ENCODE results near the gene TMEM50A. TPM values are rescaled to one million over a fixed set of nuclear protein-coding genes. Genes with fewer than 3 reads are reported as not detected.

TMEM50A gene
- total and polyA plus RNA-seq, 9 of the 15 experiments (the other 6 are each of a cell fraction or from before 2014, with no cell fraction given) = 43.7 to 195 (median 137) TPM

DNA sequence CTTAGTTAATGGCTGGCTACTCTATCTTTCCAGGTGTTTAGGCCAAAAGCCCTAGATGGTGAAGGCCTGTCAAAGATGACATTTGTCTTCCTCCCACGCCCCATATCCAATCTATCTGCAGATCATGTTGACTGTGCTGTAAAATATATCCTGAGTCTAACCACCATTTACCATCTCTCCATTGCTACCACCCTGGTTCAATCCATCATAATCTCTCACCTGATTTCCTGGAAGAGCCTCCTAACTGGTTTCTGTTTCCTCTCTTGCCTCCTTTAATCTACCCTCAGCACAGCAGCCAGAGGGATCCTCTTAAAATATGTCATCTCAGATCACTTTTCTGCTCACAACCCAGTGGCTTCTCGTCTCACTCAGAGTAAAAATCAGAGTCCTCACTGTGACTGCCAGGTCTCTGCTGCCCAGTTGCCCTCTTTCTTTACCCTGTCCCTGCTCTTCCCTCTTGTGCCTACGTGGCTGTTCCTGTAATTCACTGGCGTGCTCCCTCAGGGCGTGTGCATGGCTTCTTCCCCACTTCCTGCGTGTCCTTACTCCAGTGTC is 17.8 kb downstream of the TMEM50A start (continued):
- TF ChIP-seq ZBTB43 (CRISPR knock-in tag; IDR thresholded peaks at IDR 0.05) = no peak
- TF ChIP-seq GTF2F1 (IDR thresholded peaks at IDR 0.05; ENCODE audit: low read depth, low read length) = no peak
- TF ChIP-seq TBP (optimal IDR thresholded peaks at IDR 0.05; ENCODE audit: low read depth, low read length) = no peak
- TF ChIP-seq, protein P1, sequence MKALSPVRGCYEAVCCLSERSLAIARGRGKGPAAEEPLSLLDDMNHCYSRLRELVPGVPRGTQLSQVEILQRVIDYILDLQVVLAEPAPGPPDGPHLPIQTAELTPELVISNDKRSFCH (CRISPR knock-in tag; IDR thresholded peaks at IDR 0.05) = no peak
- TF ChIP-seq, protein P1 (tag; IDR thresholded peaks at IDR 0.05) = peak; percentile 19; the same call in 1 of the 2 replicates
- no peak for TF ChIP-seq EHMT2 (IDR thresholded peaks at IDR 0.05)
- peak; percentile 72 for TF ChIP-seq EP300 (IDR thresholded peaks at IDR 0.05; ENCODE audit: low read length)
- TF ChIP-seq ZNF584 (CRISPR knock-in tag; IDR thresholded peaks at IDR 0.05; ENCODE audit: low read depth) = no peak
- 0 out of 2 replicates have a peak, but pooled peaks have one; percentile 28 for TF ChIP-seq MTA3 (IDR thresholded peaks at IDR 0.05; ENCODE audit: borderline replicate concordance)
- TF ChIP-seq ZNF830 (CRISPR knock-in tag; IDR thresholded peaks at IDR 0.05) = no peak
- TF ChIP-seq CBFB (CRISPR knock-in tag; IDR thresholded peaks at IDR 0.05) = no peak
- no peak for TF ChIP-seq ZBTB9 (CRISPR knock-in tag; IDR thresholded peaks at IDR 0.05)
- TF ChIP-seq RBM17 (IDR thresholded peaks at IDR 0.05; ENCODE audit: borderline replicate concordance, low read depth, low read length) = no peak
- TF ChIP-seq TFAM (CRISPR knock-in tag; conservative IDR thresholded peaks at IDR 0.05) = no peak
- TF ChIP-seq DMBX1 (CRISPR knock-in tag; IDR thresholded peaks at IDR 0.05; ENCODE audit: borderline replicate concordance) = no peak
- no peak for TF ChIP-seq ZSCAN29 (IDR thresholded peaks at IDR 0.05)
- TF ChIP-seq NBN (IDR thresholded peaks at IDR 0.05; ENCODE audit: low read depth) = 0 out of 2 replicates have a peak, but pooled peaks have one; percentile 56
- TF ChIP-seq ZNF143 (CRISPR knock-in tag; IDR thresholded peaks at IDR 0.05) = no peak
- no peak for TF ChIP-seq ZNF184 (CRISPR knock-in tag; IDR thresholded peaks at IDR 0.05)
- no peak for TF ChIP-seq FOXJ3 (CRISPR knock-in tag; IDR thresholded peaks at IDR 0.05)
- no peak for TF ChIP-seq ZNF134 (CRISPR knock-in tag; conservative IDR thresholded peaks at IDR 0.05)
- no peak for TF ChIP-seq NUFIP1 (IDR thresholded peaks at IDR 0.05; ENCODE audit: partially characterized antibody)
- TF ChIP-seq ESRRB (CRISPR knock-in tag; IDR thresholded peaks at IDR 0.05; ENCODE audit: borderline replicate concordance) = no peak
- no peak for TF ChIP-seq CEBPG (CRISPR knock-in tag; IDR thresholded peaks at IDR 0.05)
- TF ChIP-seq CEBPG (tag; conservative IDR thresholded peaks at IDR 0.05 in 1 of 2, IDR thresholded peaks at IDR 0.05 in 1 of 2) = no peak
- TF ChIP-seq SNAPC5 (CRISPR knock-in tag; IDR thresholded peaks at IDR 0.05) = no peak
- TF ChIP-seq ZNF644 (tag; IDR thresholded peaks at IDR 0.05; ENCODE audit: low read depth) = no peak
- no peak for TF ChIP-seq HMG20B (CRISPR knock-in tag; IDR thresholded peaks at IDR 0.05)
- no peak for TF ChIP-seq FOSL1 (tag; conservative IDR thresholded peaks at IDR 0.05)
- TF ChIP-seq NEUROD1 (IDR thresholded peaks at IDR 0.05; ENCODE audit: borderline replicate concordance, low read depth, low read length, partially characterized antibody) = no peak
